ENCODE data around the gene BCS1L. TPM values are rescaled to one million over a fixed set of nuclear protein-coding genes. Genes with fewer than 3 reads are reported as not detected.

Gene BCS1L
- total and polyA plus RNA-seq, 9 of the 15 experiments (the other 6 are each of a cell fraction or from before 2014, with no cell fraction given): 37.6 to 103 (median 56.7) TPM

- Histone ChIP-seq H3K9me1 (ENCODE audit: control insufficient read depth, insufficient read depth, low read length) (no peaks in the 10 kb centered on the region), H3K9ac (ENCODE audit: insufficient read depth in 1 of 2, low read depth in 2 of 2, low read length in 2 of 2) (no peak overlapping the region), H3K4me3 (no peak overlapping the region), H3K79me2 (ENCODE audit: control insufficient read depth, insufficient read depth, low read length) (no peaks in the 10 kb centered on the region), H4K20me1 (replicated peaks; ENCODE audit: control insufficient read depth, insufficient read depth, low read length) (no peaks in the 10 kb centered on the region), H3K9me3 (replicated peaks; ENCODE audit: control insufficient read depth, insufficient read depth, low read depth, low read length) (no peaks in the 10 kb centered on the region), H3K27ac (ENCODE audit: extremely low read depth, low read depth, low read length) (no peak overlapping the region), H3K27me3 (ENCODE audit: control insufficient read depth in 2 of 2, insufficient read depth in 2 of 2, low read length in 2 of 2) (no peaks in the 10 kb centered on the region), H2AFZ (ENCODE audit: low read depth, low read length) (no peak overlapping the region), H3K4me2 (ENCODE audit: insufficient read depth, low read length) (no peak overlapping the region), H3K4me1 (replicated peaks in 1 of 2; ENCODE audit: control insufficient read depth in 2 of 2, insufficient read depth in 2 of 2, low read length in 2 of 2) (no peaks in the 10 kb centered on the region; a peak in 1 of 5 replicates), H3K36me3 (ENCODE audit: control insufficient read depth, insufficient read depth, low read length) (no peaks in the 10 kb centered on the region)
- no peak for ATAC-seq
- ChIA-PET POLR2A (no interaction called here), CTCF (ENCODE audit: low intra/inter-chr PET ratio) (no interaction called here)
- intact Hi-C loops (cut with micrococcal nuclease): no loop called here
- no TSS peak for BruUV-seq (replicated peaks)
- DNase-seq (ENCODE audit: extremely low read depth in 1 of 4, low spot score in 3 of 4): no peak
- no peak for FAIRE-seq
- WGBS (ENCODE audit: insufficient coverage, low coverage, missing lambda C conversion rate): 39% methylated on average over 4 of the region's 4 CpGs
- in situ Hi-C loops (cut with MboI): no loop called here
- no peak for TF ChIP-seq ZNF561 (CRISPR knock-in tag; conservative IDR thresholded peaks at IDR 0.05)
- TF ChIP-seq PCBP1 (IDR thresholded peaks at IDR 0.05; ENCODE audit: low read depth, low read length, poor library complexity, severe bottlenecking): no peak
Measured at GRCh38 chr2:218703341-218703740, 43.9 kb downstream of the BCS1L start.

- in situ Hi-C loops (cut with MboI) (no loop called here), intact Hi-C loops (cut with micrococcal nuclease) (no loop called here)
- FAIRE-seq: no peak
- Histone ChIP-seq H3K4me2 (ENCODE audit: insufficient read depth, low read length) (no peak overlapping the region), H3K9me1 (ENCODE audit: control insufficient read depth, insufficient read depth, low read length) (no peaks in the 10 kb centered on the region), H3K9ac (ENCODE audit: insufficient read depth in 1 of 2, low read depth in 2 of 2, low read length in 2 of 2) (no peak overlapping the region), H3K4me3 (no peak overlapping the region), H3K27me3 (ENCODE audit: control insufficient read depth in 2 of 2, insufficient read depth in 2 of 2, low read length in 2 of 2) (no peaks in the 10 kb centered on the region), H3K4me1 (replicated peaks in 1 of 2; ENCODE audit: control insufficient read depth in 2 of 2, insufficient read depth in 2 of 2, low read length in 2 of 2) (peaks cover 11 to 13% of the 10 kb centered on the region in 2 experiments), H4K20me1 (replicated peaks; ENCODE audit: control insufficient read depth, insufficient read depth, low read length) (no peaks in the 10 kb centered on the region; the same call in 1 of the 2 replicates), H2AFZ (ENCODE audit: low read depth, low read length) (no peak overlapping the region), H3K27ac (ENCODE audit: extremely low read depth, low read depth, low read length) (no peak overlapping the region), H3K9me3 (replicated peaks; ENCODE audit: control insufficient read depth, insufficient read depth, low read depth, low read length) (no peaks in the 10 kb centered on the region), H3K79me2 (ENCODE audit: control insufficient read depth, insufficient read depth, low read length) (peaks cover 23% of the 10 kb centered on the region), H3K36me3 (ENCODE audit: control insufficient read depth, insufficient read depth, low read length) (peaks cover 3% of the 10 kb centered on the region; the same call in 2 of the 3 replicates)
- no peak for ATAC-seq
- CTCF ChIA-PET (ENCODE audit: low intra/inter-chr PET ratio): no interaction called here
- no peak for TF ChIP-seq HCFC1 (IDR thresholded peaks at IDR 0.05; ENCODE audit: low read depth, low read length)
- TF ChIP-seq SIX5 (IDR thresholded peaks at IDR 0.05; ENCODE audit: borderline replicate concordance in 1 of 2, insufficient read depth in 1 of 2, low read depth in 1 of 2, low read length in 2 of 2): no peak
- TF ChIP-seq NKRF (IDR thresholded peaks at IDR 0.05; ENCODE audit: borderline replicate concordance): no peak
- no peak for TF ChIP-seq E2F5 (CRISPR knock-in tag; IDR thresholded peaks at IDR 0.05)
- TF ChIP-seq ZFP1 (CRISPR knock-in tag; IDR thresholded peaks at IDR 0.05): no peak
- TF ChIP-seq HMG20B (CRISPR knock-in tag; IDR thresholded peaks at IDR 0.05): no peak
- no peak for TF ChIP-seq ZSCAN29 (IDR thresholded peaks at IDR 0.05)
- DNase-seq (ENCODE audit: extremely low read depth in 1 of 4, low spot score in 3 of 4): no peak
- 45% methylated on average over 2 of the region's 4 CpGs for WGBS (ENCODE audit: insufficient coverage, low coverage, missing lambda C conversion rate)
- no TSS peak for BruUV-seq (replicated peaks)
- POLR2A ChIA-PET: interaction anchor here (0.5 to 0.8 kb wide), 3 partner anchors 10 to 308 kb away, joined by 3 to 4 read pairs (median 3); no protein-coding TSS in a partner anchor
Measured at GRCh38 chr2:218708086-218708485, 48.6 kb downstream of the BCS1L start.

Measured in K562 (cell line).